SK-N-SH (cell line): Measurements from ENCODE around the gene SPRY1. TPM values are rescaled to one million over a fixed set of nuclear protein-coding genes. Genes with fewer than 3 reads are reported as not detected.

Experiments used
- CTCF ChIA-PET: fragments of 300-600, 350-600 bp; formaldehyde crosslinking; extraction: SDS; loops from one replicate; lab custom pipeline; 2021; lab: Yijun Ruan, JAX
- POLR2A ChIA-PET: fragments of 350-600 bp; sonication (Branson Sonifier 250); formaldehyde crosslinking; extraction: SDS; loops from one replicate; lab custom pipeline; 2020; ENCODE audit warnings: antibody characterized with exemption, inconsistent platforms; lab: Yijun Ruan, JAX
- DNase-seq: peaks from one replicate; pipeline ENCODE4 v3.0.0; 2012
- H2AFZ ChIP-seq: fragments of 200-600 bp; sonication (generic); 2 replicates; pipeline ENCODE4 v1.8.1; 2016; ENCODE audit warnings: antibody characterized with exemption, mild to moderate bottlenecking, low read depth
- H3F3A ChIP-seq: fragments of 200-600 bp; sonication (generic); replicated peaks from 2 replicates; pipeline ENCODE3; 2016; ENCODE audit warnings: antibody characterized with exemption, mild to moderate bottlenecking; ENCODE audit not compliant: insufficient read depth
- H3K27ac ChIP-seq, 2 experiments: fragments of 200-500 bp in 1 of 2; fragments of 200-600 bp in 1 of 2; sonication (Bioruptor generic) in 1 of 2; sonication (generic), shearing (Covaris generic) in 1 of 2; 2 replicates each; pipeline versions ENCODE4 v1.5.1 to v1.6.1; 2014 to 2016; ENCODE audit warnings: low read depth in 2 of 2, inconsistent platforms in 1 of 2, low read length in 1 of 2, mild to moderate bottlenecking in 1 of 2, mixed read lengths in 1 of 2
- H3K27me3 ChIP-seq: fragments of 200-600 bp; sonication (generic), shearing (Covaris generic); 2 replicates; pipeline ENCODE4 v1.6.1; 2016; ENCODE audit warnings: mixed run types; ENCODE audit not compliant: insufficient read depth
- H3K36me3 ChIP-seq, 2 experiments: fragments of 200-500 bp in 1 of 2; fragments of 200-600 bp in 1 of 2; sonication (Bioruptor generic) in 1 of 2; sonication (generic) in 1 of 2; replicated peaks in 1 of 2; 2 replicates each; pipeline versions ENCODE3 to v1.5.1; 2014 to 2016; ENCODE audit warnings: low read length in 1 of 2, mild to moderate bottlenecking in 1 of 2; ENCODE audit not compliant: insufficient read depth in 2 of 2, control insufficient read depth in 1 of 2
- H3K4me1 ChIP-seq, 2 experiments: fragments of 200-500 bp in 1 of 2; fragments of 200-600 bp in 1 of 2; sonication (Bioruptor generic) in 1 of 2; sonication (generic), shearing (Covaris generic) in 1 of 2; 2 replicates each; pipeline versions ENCODE4 v1.5.1 to v1.6.1; 2014 to 2016; ENCODE audit warnings: low read depth in 1 of 2, low read length in 1 of 2, mixed run types in 1 of 2; ENCODE audit not compliant: insufficient read depth in 2 of 2, control insufficient read depth in 1 of 2
- H3K4me2 ChIP-seq: fragments of 200-600 bp; sonication (generic), shearing (Covaris generic); 2 replicates; pipeline ENCODE4 v1.6.1; 2017; ENCODE audit warnings: mixed run types
- H3K4me3 ChIP-seq, 2 experiments: fragments of 200-500 bp in 1 of 2; fragments of 200-600 bp in 1 of 2; sonication (Bioruptor generic) in 1 of 2; sonication (generic), shearing (Covaris generic) in 1 of 2; 2 replicates each; pipeline versions ENCODE4 v1.5.1 to v1.8.1; 2014 to 2016; ENCODE audit warnings: low read depth in 2 of 2, inconsistent platforms in 1 of 2, low read length in 1 of 2, mild to moderate bottlenecking in 1 of 2, mixed read lengths in 1 of 2, moderate library complexity in 1 of 2
- H3K79me2 ChIP-seq: fragments of 200-600 bp; sonication (generic); 2 replicates; pipeline ENCODE4 v1.8.1; 2017; ENCODE audit warnings: mild to moderate bottlenecking; ENCODE audit not compliant: insufficient read depth
- H3K9ac ChIP-seq: fragments of 200-600 bp; sonication (generic); 2 replicates; pipeline ENCODE4 v1.6.1; 2017; ENCODE audit warnings: mixed run types
- H3K9me2 ChIP-seq: fragments of 200-600 bp; sonication (generic); 2 replicates; pipeline ENCODE4 v1.6.1; 2017; ENCODE audit warnings: mixed run types
- H3K9me3 ChIP-seq: fragments of 200-600 bp; sonication (generic); 2 replicates; pipeline ENCODE4 v1.6.1; 2017; ENCODE audit warnings: mixed run types, mild to moderate bottlenecking, moderate library complexity
- H4K20me1 ChIP-seq: fragments of 200-600 bp; sonication (generic); 2 replicates; pipeline ENCODE4 v1.6.1; 2017; ENCODE audit warnings: mild to moderate bottlenecking, mixed run types; ENCODE audit not compliant: insufficient read depth
- CHD2 ChIP-seq: fragments of 150-350 bp; IDR thresholded peaks from 2 replicates; pipeline ENCODE4 v1.6.1; 2018; ENCODE audit warnings: low read length; ENCODE audit not compliant: partially characterized antibody
- CTCF ChIP-seq: fragments of 200-600 bp; sonication (generic); IDR thresholded peaks from 2 replicates; pipeline ENCODE4 v1.6.1; 2017; ENCODE audit warnings: antibody characterized with exemption, mild to moderate bottlenecking, moderate library complexity
- EP300 ChIP-seq, 2 experiments: IDR thresholded peaks; 2 replicates each; pipeline versions ENCODE4 v1.4.0 to v1.6.1; 2012; ENCODE audit warnings: borderline replicate concordance in 1 of 2, low read depth in 1 of 2, low read length in 1 of 2
- FOXM1 ChIP-seq: IDR thresholded peaks from 2 replicates; pipeline ENCODE4 v1.4.0; 2012; ENCODE audit warnings: low read depth, mild to moderate bottlenecking
- MEF2A ChIP-seq: IDR thresholded peaks from 2 replicates; pipeline ENCODE4 v1.4.0; 2012; ENCODE audit warnings: low read depth, borderline replicate concordance
- NFIC ChIP-seq: IDR thresholded peaks from 2 replicates; pipeline ENCODE4 v1.4.0; 2012; ENCODE audit warnings: borderline replicate concordance
- POLR2AphosphoS5 ChIP-seq: IDR thresholded peaks from 2 replicates; pipeline ENCODE4 v1.6.1; 2012; ENCODE audit warnings: low read depth, low read length
- RAD21 ChIP-seq: IDR thresholded peaks from 2 replicates; pipeline ENCODE4 v1.6.1; 2012; ENCODE audit warnings: mild to moderate bottlenecking, low read length
- RCOR1 ChIP-seq: fragments of 150-350 bp; IDR thresholded peaks from 2 replicates; pipeline ENCODE4 v1.6.1; 2017; ENCODE audit warnings: antibody characterized with exemption, low read length
- SMC3 ChIP-seq: IDR thresholded peaks from 2 replicates; pipeline ENCODE4 v1.6.1; 2012; ENCODE audit warnings: low read depth, low read length, improper control_type of control experiment
- TAF1 ChIP-seq: IDR thresholded peaks from 2 replicates; pipeline ENCODE4 v1.6.1; 2012; ENCODE audit warnings: low read depth, mild to moderate bottlenecking, low read length, moderate library complexity, borderline replicate concordance
- TCF12 ChIP-seq: IDR thresholded peaks from 2 replicates; pipeline ENCODE4 v1.4.0; 2012
- TEAD4 ChIP-seq: IDR thresholded peaks from 2 replicates; pipeline ENCODE4 v1.4.0; 2012; ENCODE audit warnings: mild to moderate bottlenecking, borderline replicate concordance; ENCODE audit not compliant: insufficient read depth
- YY1 ChIP-seq: IDR thresholded peaks from 2 replicates; pipeline ENCODE4 v1.4.0; 2012; ENCODE audit warnings: low read depth, mild to moderate bottlenecking
- WGBS: methylation state at CpG from one replicate; pipeline ENCODE4 v1.1.6; 2017; ENCODE audit warnings: low lambda C conversion rate; 5-methylcytosine and 5-hydroxymethylcytosine counted together
- polyA plus RNA-seq, 3 experiments: library from polyadenylated mRNA; depleted of rRNA; stranded (reverse); fragments of >200 nt; gene quantifications; 2 replicates each; pipeline ENCODE4 v1.2.3, GENCODE V29; 2012
- TF ChIP-seq, protein P1 (sequence below): fragments of 150-350 bp; IDR thresholded peaks from 2 replicates; pipeline ENCODE4 v1.6.1; 2017; ENCODE audit warnings: antibody characterized with exemption, low read length, low read depth, borderline replicate concordance

SPRY1 gene
- polyA plus RNA-seq, 1 of the 3 experiments (the other 2 are of a cell fraction) = 12.4 TPM

DNA sequence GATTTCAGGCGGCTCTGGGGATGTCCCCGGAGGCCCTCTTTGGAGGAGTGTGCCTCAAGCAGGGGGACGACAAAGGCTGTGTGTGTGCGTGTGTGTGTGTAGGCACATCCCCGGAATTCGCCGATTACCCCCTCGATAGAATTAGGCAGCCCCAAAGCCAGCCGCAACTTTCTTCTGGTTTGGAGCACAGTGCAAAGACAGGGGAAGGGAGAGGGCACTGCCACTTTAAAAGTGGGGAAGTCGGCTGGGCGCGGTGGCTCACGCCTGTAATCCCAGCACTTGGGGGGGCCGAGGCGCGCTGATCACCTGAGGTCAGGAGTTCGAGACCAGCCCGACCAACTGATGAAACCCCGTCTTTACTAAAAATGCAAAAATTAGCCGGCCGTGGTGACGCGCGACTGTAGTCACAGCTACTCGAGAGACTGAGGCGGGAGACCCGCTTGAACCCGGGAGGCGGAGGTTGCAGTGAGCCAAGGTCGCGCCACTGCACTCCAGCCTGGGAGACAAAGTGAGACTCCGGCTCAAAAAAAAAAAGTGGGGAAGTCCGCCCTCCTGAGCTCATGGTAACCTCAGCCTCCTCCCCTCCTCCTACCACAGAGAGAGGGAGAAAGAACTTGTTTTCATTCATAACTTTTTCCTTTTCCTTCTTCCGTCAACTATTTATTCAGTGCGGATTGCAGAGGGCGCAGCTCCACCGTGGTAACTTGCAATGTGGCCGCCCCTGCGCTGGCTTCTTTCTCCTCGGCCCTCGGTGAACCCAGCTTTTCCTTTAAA, 2.4 kb downstream of the SPRY1 start:
- peaks cover 41% of the 10 kb centered on the region for H3K79me2 ChIP-seq
- ChIA-PET CTCF (interaction anchor here (1.8 to 2.3 kb wide), 2 partner anchors 10 to 713 kb away, joined by 6 to 12 read pairs; no protein-coding TSS in a partner anchor), POLR2A (no interaction called here)
- peak overlapping the region; percentile 50 to 53; a peak in 3 of 4 replicates for H3K27ac ChIP-seq
- no peaks in the 10 kb centered on the region; the same call in 1 of the 2 replicates for H4K20me1 ChIP-seq
- H3K9me2 ChIP-seq = no peaks in the 10 kb centered on the region
- WGBS = under 1% methylated on average over 36 of the region's 41 CpGs
- peak overlapping the region; percentile 63 to 80 for H3K4me3 ChIP-seq
- peak; percentile 39 for DNase-seq
- H3K4me1 ChIP-seq = peaks cover 0 to 8% of the 10 kb centered on the region in 2 experiments; a peak in 2 of 4 replicates
- H3K27me3 ChIP-seq = no peaks in the 10 kb centered on the region
- TF ChIP-seq TCF12 (0 out of 2 replicates have a peak, but pooled peaks have one; percentile 7), MEF2A (no peak), TAF1 (peak; percentile 13; the same call in 1 of the 2 replicates), RCOR1 (no peak), CTCF (peak; percentile 45), FOXM1 (no peak), TEAD4 (no peak), POLR2AphosphoS5 (no peak), SMC3 (peak; percentile 38; the same call in 1 of the 2 replicates), RAD21 (peak; percentile 60), CHD2 (no peak), YY1 (0 out of 2 replicates have a peak, but pooled peaks have one; percentile 54), NFIC (peak; percentile 6; the same call in 1 of the 2 replicates), EP300 (IDR thresholded peaks at IDR 0.05; ENCODE audit: borderline replicate concordance in 1 of 2, low read depth in 1 of 2, low read length in 1 of 2) (no peak)
- TF ChIP-seq, protein P1, sequence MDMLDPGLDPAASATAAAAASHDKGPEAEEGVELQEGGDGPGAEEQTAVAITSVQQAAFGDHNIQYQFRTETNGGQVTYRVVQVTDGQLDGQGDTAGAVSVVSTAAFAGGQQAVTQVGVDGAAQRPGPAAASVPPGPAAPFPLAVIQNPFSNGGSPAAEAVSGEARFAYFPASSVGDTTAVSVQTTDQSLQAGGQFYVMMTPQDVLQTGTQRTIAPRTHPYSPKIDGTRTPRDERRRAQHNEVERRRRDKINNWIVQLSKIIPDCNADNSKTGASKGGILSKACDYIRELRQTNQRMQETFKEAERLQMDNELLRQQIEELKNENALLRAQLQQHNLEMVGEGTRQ = no peak
- H3F3A ChIP-seq = peaks cover 4% of the 10 kb centered on the region
- peaks cover 20 to 27% of the 10 kb centered on the region in 2 experiments for H3K36me3 ChIP-seq
- H3K9ac ChIP-seq = peak overlapping the region; percentile 69
- H2AFZ ChIP-seq = peak overlapping the region; percentile 90
- no peaks in the 10 kb centered on the region for H3K9me3 ChIP-seq
- H3K4me2 ChIP-seq = peak overlapping the region; percentile 72
